Skin epidermis (tissue), 12 donors: Measurements from ENCODE around the gene FAR2.
"Not testable (repeated sequence)": the region's sequence is repeated elsewhere in the genome, so short reads cannot be mapped to it uniquely, and the experiment has no call there.

Experiments
- H3K27ac ChIP-seq, 21 experiments: fragments of 200-600 bp; sonication (generic) in 11 of 21; one replicate each; pipeline ENCODE4 v1.5.0; 2020; ENCODE audit warnings: mild to moderate bottlenecking in 3 of 21, inconsistent platforms in 2 of 21, moderate library complexity in 2 of 21
- H3K4me3 ChIP-seq, 7 experiments: fragments of 200-600 bp; sonication (generic) in 2 of 7; one replicate each; pipeline ENCODE4 v1.5.0; 2020; ENCODE audit warnings: inconsistent platforms in 2 of 7, mild to moderate bottlenecking in 2 of 7, moderate library complexity in 1 of 7

FAR2 gene

GRCh38 chr12:29148911-29149690, at the start of gene FAR2:
TSS of gene FAR2 (plus strand) at chr12:29149278. CDS start at chr12:29270450, 121,172 bp downstream.
- H3K27ac ChIP-seq: peak within 1 kb of the TSS; percentile 27 to 95 (median 83)
- H3K4me3 ChIP-seq: peak within 1 kb of the TSS; percentile 57 to 78 (median 65)

GRCh38 chr12:29102741-29103140, 46.3 kb upstream of the FAR2 start:
- Histone ChIP-seq H3K4me3 (no peak overlapping the region), H3K27ac (peak overlapping the region in 5 of 21 experiments; percentile 43 to 83 (median 73))

- peak overlapping the region in 9 of 21 experiments; percentile 10 to 84 (median 45) for H3K27ac ChIP-seq
- no peak overlapping the region for H3K4me3 ChIP-seq
Measured at GRCh38 chr12:29103539-29103974, 45.5 kb upstream of the FAR2 start.

GRCh38 chr12:29104516-29104915, 44.6 kb upstream of the FAR2 start:
- Histone ChIP-seq H3K4me3 (no peak overlapping the region), H3K27ac (peak overlapping the region in 7 of 21 experiments; percentile 39 to 84 (median 73))

- H3K4me3 ChIP-seq: no peak overlapping the region
- H3K27ac ChIP-seq: no peak overlapping the region
Measured at GRCh38 chr12:29110506-29111442, 38.3 kb upstream of the FAR2 start.

- H3K4me3 ChIP-seq: no peak overlapping the region
- no peak overlapping the region for H3K27ac ChIP-seq
Measured at GRCh38 chr12:29113101-29113500, 36.0 kb upstream of the FAR2 start.

- no peak overlapping the region for H3K4me3 ChIP-seq
- H3K27ac ChIP-seq: no peak overlapping the region
Measured at GRCh38 chr12:29116414-29116813, 32.7 kb upstream of the FAR2 start.

GRCh38 chr12:29131539-29131938, 17.5 kb upstream of the FAR2 start:
- no peak overlapping the region for H3K4me3 ChIP-seq
- H3K27ac ChIP-seq: no peak overlapping the region

- Histone ChIP-seq H3K4me3 (no peak overlapping the region), H3K27ac (no peak overlapping the region)
Measured at GRCh38 chr12:29132316-29132715, 16.8 kb upstream of the FAR2 start.

GRCh38 chr12:29133181-29133580, 15.9 kb upstream of the FAR2 start:
- Histone ChIP-seq H3K4me3 (no peak overlapping the region), H3K27ac (no peak overlapping the region)

GRCh38 chr12:29133680-29134079, 15.4 kb upstream of the FAR2 start:
- Histone ChIP-seq H3K4me3 (no peak overlapping the region), H3K27ac (no peak overlapping the region)

GRCh38 chr12:29138256-29138655, 10.8 kb upstream of the FAR2 start:
- not testable (repeated sequence) for H3K4me3 ChIP-seq, H3K27ac ChIP-seq

GRCh38 chr12:29138855-29139254, 10.2 kb upstream of the FAR2 start:
- not testable (repeated sequence) for H3K27ac ChIP-seq, H3K4me3 ChIP-seq

GRCh38 chr12:29145372-29146170, 3.5 kb upstream of the FAR2 start:
- Histone ChIP-seq H3K27ac (no peak overlapping the region), H3K4me3 (no peak overlapping the region)

GRCh38 chr12:29146196-29146595, 2.9 kb upstream of the FAR2 start:
- Histone ChIP-seq H3K4me3 (no peak overlapping the region), H3K27ac (no peak overlapping the region)

- H3K27ac ChIP-seq: peak overlapping the region; percentile 27 to 95 (median 83)
Measured at GRCh38 chr12:29147731-29148595, 1.1 kb upstream of the FAR2 start.

GRCh38 chr12:29148596-29148910, 525 bp upstream of the FAR2 start:
- H3K4me3 ChIP-seq: peak overlapping the region; percentile 57 to 78 (median 65)
- H3K27ac ChIP-seq: peak overlapping the region; percentile 27 to 95 (median 83)

More at GRCh38 chr12:29147731-29148595, 1.1 kb upstream of the FAR2 start:
- H3K4me3 ChIP-seq: peak overlapping the region; percentile 57 to 78 (median 65)

- Histone ChIP-seq H3K27ac (peak overlapping the region; percentile 27 to 95 (median 83)), H3K4me3 (peak overlapping the region; percentile 57 to 78 (median 65))
Measured at GRCh38 chr12:29149691-29150281, 708 bp downstream of the FAR2 start.
